B cell (primary cell): ENCODE data around the gene MYO5C.

ENCODE experiments used
- CTCF ChIP-seq: fragments of 200-600 bp; IDR thresholded peaks from one replicate; pipeline ENCODE4 v1.8.0; 2022; ENCODE audit warnings: antibody characterized with exemption, mild to moderate bottlenecking
- EZH2 ChIP-seq: IDR thresholded peaks from 2 replicates; pipeline ENCODE4 v1.6.1; 2012; ENCODE audit warnings: borderline replicate concordance, low read depth, mild to moderate bottlenecking, moderate library complexity, low read length; ENCODE audit not compliant: insufficient read depth, poor library complexity, severe bottlenecking

GRCh38 chr15:52150043-52150825 is 145.4 kb downstream of the MYO5C start:
- TF ChIP-seq CTCF, result no peak
- TF ChIP-seq EZH2, result no peak
